HepG2 (cell line): ENCODE data around the gene MBD3. TPM values are rescaled to one million over a fixed set of nuclear protein-coding genes. Genes with fewer than 3 reads are reported as not detected.

Experiments
- MEIS2 ChIP-seq: sonication (generic); formaldehyde crosslinking; IDR thresholded peaks from 2 replicates; pipeline ENCODE4 v1.9.0; 2021; ENCODE audit warnings: mild to moderate bottlenecking, missing genetic modification reagents
- MYNN ChIP-seq: sonication (generic); formaldehyde crosslinking; IDR thresholded peaks from 2 replicates; pipeline ENCODE4 v1.4.0; 2020; ENCODE audit warnings: mild to moderate bottlenecking, low read depth, missing genetic modification reagents
- ZKSCAN5 ChIP-seq: sonication (generic); formaldehyde crosslinking; IDR thresholded peaks from 2 replicates; pipeline ENCODE4 v1.5.1; 2020; ENCODE audit warnings: mild to moderate bottlenecking, missing genetic modification reagents
- ZNF264 ChIP-seq: sonication (generic); formaldehyde crosslinking; IDR thresholded peaks from 2 replicates; pipeline ENCODE4 v1.4.0; 2020; ENCODE audit warnings: missing genetic modification reagents
- ZNF605 ChIP-seq: sonication (generic); formaldehyde crosslinking; IDR thresholded peaks from 2 replicates; pipeline ENCODE4 v1.8.0; 2022; ENCODE audit warnings: mild to moderate bottlenecking, missing genetic modification reagents
- ZSCAN31 ChIP-seq: sonication (generic); formaldehyde crosslinking; IDR thresholded peaks from 2 replicates; pipeline ENCODE4 v1.5.0; 2020; ENCODE audit warnings: low read depth, mild to moderate bottlenecking, missing genetic modification reagents
- polyA plus RNA-seq, 8 experiments: library from polyadenylated mRNA; depleted of rRNA in 3 of 8; stranded (reverse) in 7 of 8; unstranded in 1 of 8; fragments of >200 nt; fragmentation: Illumina TruSeq in 4 of 8; extraction: Trizol in 4 of 8; gene quantifications; 2 replicates each; pipeline versions ENCODE4 v1.2.1 to v1.2.3, GENCODE V29; 2011 to 2016; ENCODE audit warnings: low read depth in 4 of 8, missing spikeins in 1 of 8, mixed read lengths in 1 of 8; ENCODE audit not compliant: insufficient read depth in 1 of 8
- total RNA-seq, 5 experiments: library from RNA; depleted of rRNA; stranded (reverse); fragments of >200 nt; fragmentation: Illumina TruSeq; extraction: Trizol; gene quantifications; 2 replicates each; pipeline ENCODE4 v1.2.3, GENCODE V29; 2016; ENCODE audit warnings: low read depth in 1 of 5
- TF ChIP-seq, protein P1 (sequence below), 2 experiments: sonication (generic) in 1 of 2; formaldehyde crosslinking in 1 of 2; IDR thresholded peaks; 2 replicates each; pipeline versions ENCODE4 v1.6.1 to v1.9.0; 2014 to 2022; ENCODE audit warnings: antibody characterized with exemption in 1 of 2, borderline replicate concordance in 1 of 2, inconsistent platforms in 1 of 2, low read depth in 1 of 2, missing genetic modification reagents in 1 of 2
- TF ChIP-seq, protein P2 (sequence below): sonication (generic); formaldehyde crosslinking; IDR thresholded peaks from one replicate; pipeline ENCODE4 v1.5.1; 2020; ENCODE audit warnings: mild to moderate bottlenecking, missing genetic modification reagents; ENCODE audit errors: not compliant biosample characterization
- TF ChIP-seq, protein P3 (sequence below), 2 experiments: IDR thresholded peaks; 2 replicates each; pipeline ENCODE4 v1.6.1; 2011 to 2012; ENCODE audit warnings: low read length in 2 of 2, borderline replicate concordance in 1 of 2, low read depth in 1 of 2, mild to moderate bottlenecking in 1 of 2, moderate library complexity in 1 of 2

The MBD3 gene
- total and polyA plus RNA-seq, 2 of the 13 experiments (the other 11 are each of a cell fraction or from before 2014, with no cell fraction given) = 21.2 to 76.9 TPM

DNA sequence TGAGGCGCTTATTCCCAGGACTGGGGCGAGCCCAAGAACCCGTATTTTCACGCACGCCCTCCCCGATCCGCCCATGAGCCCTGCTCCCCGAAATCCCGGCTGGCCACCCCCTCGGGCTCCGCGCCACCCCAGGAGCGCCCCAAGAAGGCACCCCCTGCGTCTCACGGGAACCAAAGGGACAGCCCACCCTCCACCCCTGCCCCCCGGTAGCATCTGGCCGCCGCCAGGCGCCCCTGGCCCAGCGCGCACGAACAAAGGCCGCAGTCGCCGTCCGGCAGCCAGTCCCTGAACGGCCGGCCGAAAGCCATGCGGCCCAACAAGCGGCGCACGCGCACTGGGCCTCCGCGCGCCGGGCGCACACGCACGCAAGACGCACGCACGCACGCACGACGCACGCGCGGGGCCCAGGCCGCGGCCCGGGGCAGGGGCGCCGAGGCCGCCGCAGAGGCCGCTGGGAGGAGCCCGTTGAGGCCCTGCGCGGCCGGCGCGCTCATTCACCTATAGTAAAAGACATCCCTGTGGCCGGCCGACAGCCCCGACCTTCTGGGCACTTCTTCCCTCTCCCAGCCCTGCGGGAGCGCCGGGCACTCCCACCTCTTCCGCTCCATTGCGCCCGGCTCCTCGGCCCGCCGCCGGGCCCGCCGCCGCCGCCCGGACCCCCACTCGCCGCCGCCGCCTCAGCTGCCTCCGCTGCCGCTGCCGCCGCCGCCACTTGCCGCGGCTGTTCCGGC lies 476 bp downstream of the MBD3 start (continued):
- TF ChIP-seq, protein P1, sequence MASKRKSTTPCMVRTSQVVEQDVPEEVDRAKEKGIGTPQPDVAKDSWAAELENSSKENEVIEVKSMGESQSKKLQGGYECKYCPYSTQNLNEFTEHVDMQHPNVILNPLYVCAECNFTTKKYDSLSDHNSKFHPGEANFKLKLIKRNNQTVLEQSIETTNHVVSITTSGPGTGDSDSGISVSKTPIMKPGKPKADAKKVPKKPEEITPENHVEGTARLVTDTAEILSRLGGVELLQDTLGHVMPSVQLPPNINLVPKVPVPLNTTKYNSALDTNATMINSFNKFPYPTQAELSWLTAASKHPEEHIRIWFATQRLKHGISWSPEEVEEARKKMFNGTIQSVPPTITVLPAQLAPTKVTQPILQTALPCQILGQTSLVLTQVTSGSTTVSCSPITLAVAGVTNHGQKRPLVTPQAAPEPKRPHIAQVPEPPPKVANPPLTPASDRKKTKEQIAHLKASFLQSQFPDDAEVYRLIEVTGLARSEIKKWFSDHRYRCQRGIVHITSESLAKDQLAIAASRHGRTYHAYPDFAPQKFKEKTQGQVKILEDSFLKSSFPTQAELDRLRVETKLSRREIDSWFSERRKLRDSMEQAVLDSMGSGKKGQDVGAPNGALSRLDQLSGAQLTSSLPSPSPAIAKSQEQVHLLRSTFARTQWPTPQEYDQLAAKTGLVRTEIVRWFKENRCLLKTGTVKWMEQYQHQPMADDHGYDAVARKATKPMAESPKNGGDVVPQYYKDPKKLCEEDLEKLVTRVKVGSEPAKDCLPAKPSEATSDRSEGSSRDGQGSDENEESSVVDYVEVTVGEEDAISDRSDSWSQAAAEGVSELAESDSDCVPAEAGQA (IDR thresholded peaks at IDR 0.05; ENCODE audit: low read depth) = no peak
- TF ChIP-seq, protein P1 (CRISPR knock-in tag; IDR thresholded peaks at IDR 0.05; ENCODE audit: borderline replicate concordance) = no peak
- TF ChIP-seq MEIS2 (CRISPR knock-in tag) (peak; percentile 86), ZNF264 (CRISPR knock-in tag) (no peak), ZKSCAN5 (CRISPR knock-in tag) (no peak), ZSCAN31 (CRISPR knock-in tag) (peak; percentile 34; the same call in 1 of the 2 replicates), MYNN (CRISPR knock-in tag) (no peak), ZNF605 (CRISPR knock-in tag) (peak; percentile 56; the same call in 1 of the 2 replicates)
- TF ChIP-seq, protein P2, sequence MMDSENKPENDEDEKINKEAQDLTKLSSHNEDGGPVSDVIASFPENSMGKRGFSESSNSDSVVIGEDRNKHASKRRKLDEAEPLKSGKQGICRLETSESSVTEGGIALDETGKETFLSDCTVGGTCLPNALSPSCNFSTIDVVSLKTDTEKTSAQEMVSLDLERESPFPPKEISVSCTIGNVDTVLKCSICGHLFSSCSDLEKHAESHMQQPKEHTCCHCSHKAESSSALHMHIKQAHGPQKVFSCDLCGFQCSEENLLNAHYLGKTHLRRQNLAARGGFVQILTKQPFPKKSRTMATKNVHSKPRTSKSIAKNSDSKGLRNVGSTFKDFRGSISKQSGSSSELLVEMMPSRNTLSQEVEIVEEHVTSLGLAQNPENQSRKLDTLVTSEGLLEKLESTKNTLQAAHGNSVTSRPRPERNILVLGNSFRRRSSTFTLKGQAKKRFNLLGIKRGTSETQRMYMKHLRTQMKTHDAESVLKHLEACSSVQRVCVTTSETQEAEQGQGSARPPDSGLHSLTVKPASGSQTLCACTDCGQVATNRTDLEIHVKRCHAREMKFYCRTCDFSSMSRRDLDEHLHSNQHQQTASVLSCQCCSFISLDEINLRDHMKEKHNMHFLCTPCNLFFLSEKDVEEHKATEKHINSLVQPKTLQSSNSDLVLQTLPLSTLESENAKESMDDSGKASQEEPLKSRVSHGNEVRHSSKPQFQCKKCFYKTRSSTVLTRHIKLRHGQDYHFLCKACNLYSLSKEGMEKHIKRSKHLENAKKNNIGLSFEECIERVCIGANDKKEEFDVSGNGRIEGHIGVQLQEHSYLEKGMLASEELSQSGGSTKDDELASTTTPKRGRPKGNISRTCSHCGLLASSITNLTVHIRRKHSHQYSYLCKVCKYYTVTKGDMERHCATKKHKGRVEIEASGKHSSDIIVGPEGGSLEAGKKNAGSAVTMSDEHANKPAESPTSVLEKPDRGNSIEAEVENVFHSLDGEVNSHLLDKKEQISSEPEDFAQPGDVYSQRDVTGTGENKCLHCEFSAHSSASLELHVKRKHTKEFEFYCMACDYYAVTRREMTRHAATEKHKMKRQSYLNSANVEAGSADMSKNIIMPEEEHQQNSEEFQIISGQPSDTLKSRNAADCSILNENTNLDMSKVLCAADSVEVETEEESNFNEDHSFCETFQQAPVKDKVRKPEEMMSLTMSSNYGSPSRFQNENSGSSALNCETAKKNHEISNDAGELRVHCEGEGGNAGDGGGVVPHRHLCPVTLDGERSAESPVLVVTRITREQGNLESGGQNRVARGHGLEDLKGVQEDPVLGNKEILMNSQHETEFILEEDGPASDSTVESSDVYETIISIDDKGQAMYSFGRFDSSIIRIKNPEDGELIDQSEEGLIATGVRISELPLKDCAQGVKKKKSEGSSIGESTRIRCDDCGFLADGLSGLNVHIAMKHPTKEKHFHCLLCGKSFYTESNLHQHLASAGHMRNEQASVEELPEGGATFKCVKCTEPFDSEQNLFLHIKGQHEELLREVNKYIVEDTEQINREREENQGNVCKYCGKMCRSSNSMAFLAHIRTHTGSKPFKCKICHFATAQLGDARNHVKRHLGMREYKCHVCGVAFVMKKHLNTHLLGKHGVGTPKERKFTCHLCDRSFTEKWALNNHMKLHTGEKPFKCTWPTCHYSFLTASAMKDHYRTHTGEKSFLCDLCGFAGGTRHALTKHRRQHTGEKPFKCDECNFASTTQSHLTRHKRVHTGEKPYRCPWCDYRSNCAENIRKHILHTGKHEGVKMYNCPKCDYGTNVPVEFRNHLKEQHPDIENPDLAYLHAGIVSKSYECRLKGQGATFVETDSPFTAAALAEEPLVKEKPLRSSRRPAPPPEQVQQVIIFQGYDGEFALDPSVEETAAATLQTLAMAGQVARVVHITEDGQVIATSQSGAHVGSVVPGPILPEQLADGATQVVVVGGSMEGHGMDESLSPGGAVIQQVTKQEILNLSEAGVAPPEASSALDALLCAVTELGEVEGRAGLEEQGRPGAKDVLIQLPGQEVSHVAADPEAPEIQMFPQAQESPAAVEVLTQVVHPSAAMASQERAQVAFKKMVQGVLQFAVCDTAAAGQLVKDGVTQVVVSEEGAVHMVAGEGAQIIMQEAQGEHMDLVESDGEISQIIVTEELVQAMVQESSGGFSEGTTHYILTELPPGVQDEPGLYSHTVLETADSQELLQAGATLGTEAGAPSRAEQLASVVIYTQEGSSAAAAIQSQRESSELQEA = peak; percentile 41
- TF ChIP-seq, protein P3, sequence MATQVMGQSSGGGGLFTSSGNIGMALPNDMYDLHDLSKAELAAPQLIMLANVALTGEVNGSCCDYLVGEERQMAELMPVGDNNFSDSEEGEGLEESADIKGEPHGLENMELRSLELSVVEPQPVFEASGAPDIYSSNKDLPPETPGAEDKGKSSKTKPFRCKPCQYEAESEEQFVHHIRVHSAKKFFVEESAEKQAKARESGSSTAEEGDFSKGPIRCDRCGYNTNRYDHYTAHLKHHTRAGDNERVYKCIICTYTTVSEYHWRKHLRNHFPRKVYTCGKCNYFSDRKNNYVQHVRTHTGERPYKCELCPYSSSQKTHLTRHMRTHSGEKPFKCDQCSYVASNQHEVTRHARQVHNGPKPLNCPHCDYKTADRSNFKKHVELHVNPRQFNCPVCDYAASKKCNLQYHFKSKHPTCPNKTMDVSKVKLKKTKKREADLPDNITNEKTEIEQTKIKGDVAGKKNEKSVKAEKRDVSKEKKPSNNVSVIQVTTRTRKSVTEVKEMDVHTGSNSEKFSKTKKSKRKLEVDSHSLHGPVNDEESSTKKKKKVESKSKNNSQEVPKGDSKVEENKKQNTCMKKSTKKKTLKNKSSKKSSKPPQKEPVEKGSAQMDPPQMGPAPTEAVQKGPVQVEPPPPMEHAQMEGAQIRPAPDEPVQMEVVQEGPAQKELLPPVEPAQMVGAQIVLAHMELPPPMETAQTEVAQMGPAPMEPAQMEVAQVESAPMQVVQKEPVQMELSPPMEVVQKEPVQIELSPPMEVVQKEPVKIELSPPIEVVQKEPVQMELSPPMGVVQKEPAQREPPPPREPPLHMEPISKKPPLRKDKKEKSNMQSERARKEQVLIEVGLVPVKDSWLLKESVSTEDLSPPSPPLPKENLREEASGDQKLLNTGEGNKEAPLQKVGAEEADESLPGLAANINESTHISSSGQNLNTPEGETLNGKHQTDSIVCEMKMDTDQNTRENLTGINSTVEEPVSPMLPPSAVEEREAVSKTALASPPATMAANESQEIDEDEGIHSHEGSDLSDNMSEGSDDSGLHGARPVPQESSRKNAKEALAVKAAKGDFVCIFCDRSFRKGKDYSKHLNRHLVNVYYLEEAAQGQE (IDR thresholded peaks at IDR 0.05; ENCODE audit: borderline replicate concordance in 1 of 2, low read depth in 1 of 2, low read length in 2 of 2) = no peak
